IPS DF 6.9 (cell line): ENCODE results near the gene TBC1D1.

ENCODE experiments used
- DNase-seq: peaks from one replicate; pipeline ENCODE4 v3.0.0-alpha.2; 2013; ENCODE audit warnings: low read depth, low spot score
- H3K27ac ChIP-seq: one replicate; pipeline ENCODE4 v1.5.1; 2013; ENCODE audit warnings: low read length, control low read depth
- H3K27me3 ChIP-seq: 2 replicates; pipeline ENCODE4 v1.6.1; 2013; ENCODE audit warnings: mild to moderate bottlenecking, low read length; ENCODE audit not compliant: control insufficient read depth, insufficient read depth
- H3K36me3 ChIP-seq: 2 replicates; pipeline ENCODE4 v1.6.1; 2013; ENCODE audit warnings: low read length; ENCODE audit not compliant: control insufficient read depth, insufficient read depth
- H3K4me1 ChIP-seq: 2 replicates; pipeline ENCODE4 v1.6.1; 2013; ENCODE audit warnings: low read length; ENCODE audit not compliant: control insufficient read depth, insufficient read depth
- H3K4me3 ChIP-seq: 2 replicates; pipeline ENCODE4 v1.5.1; 2013; ENCODE audit warnings: mild to moderate bottlenecking, low read length
- H3K9me3 ChIP-seq: 2 replicates; pipeline ENCODE4 v1.6.1; 2013; ENCODE audit warnings: low read length, inconsistent platforms; ENCODE audit not compliant: control insufficient read depth, insufficient read depth
- WGBS: extraction: QIAGEN DNeasy Blood & Tissue Kit; methylation state at CpG from one replicate; pipeline ENCODE4 v1.1.7; 2013; ENCODE audit warnings: mixed read lengths, missing lambda C conversion rate; ENCODE audit not compliant: insufficient read length, insufficient coverage; 5-methylcytosine and 5-hydroxymethylcytosine counted together

TBC1D1 gene

GRCh38 chr4:37948542-37948941 is 57.7 kb downstream of the TBC1D1 start:
- no peak overlapping the region for H3K4me3 ChIP-seq
- H3K4me1 ChIP-seq, result no peaks in the 10 kb centered on the region
- H3K9me3 ChIP-seq, result no peaks in the 10 kb centered on the region
- no peaks in the 10 kb centered on the region for H3K36me3 ChIP-seq
- no peak overlapping the region for H3K27ac ChIP-seq
- no peak for DNase-seq
- no CpG with 5 or more reads among the region's 4 CpGs for WGBS
- H3K27me3 ChIP-seq, result no peaks in the 10 kb centered on the region

- Histone ChIP-seq H3K27me3 (no peaks in the 10 kb centered on the region), H3K27ac (no peak overlapping the region), H3K4me3 (no peak overlapping the region), H3K9me3 (no peaks in the 10 kb centered on the region), H3K36me3 (no peaks in the 10 kb centered on the region), H3K4me1 (no peaks in the 10 kb centered on the region)
- DNase-seq, result no peak
- no CpG with 5 or more reads among the region's 9 CpGs for WGBS
These were observed 58.9 kb downstream of the TBC1D1 start for GRCh38 chr4:37949636-37950426.

GRCh38 chr4:37951461-37952352 is 60.8 kb downstream of the TBC1D1 start:
- H3K4me3 ChIP-seq, result no peak overlapping the region
- no peaks in the 10 kb centered on the region for H3K4me1 ChIP-seq
- DNase-seq, result no peak
- no CpG with 5 or more reads among the region's 10 CpGs for WGBS
- H3K27me3 ChIP-seq, result no peaks in the 10 kb centered on the region
- no peaks in the 10 kb centered on the region for H3K9me3 ChIP-seq
- H3K36me3 ChIP-seq, result no peaks in the 10 kb centered on the region
- no peak overlapping the region for H3K27ac ChIP-seq

GRCh38 chr4:37953156-37953555 is 62.3 kb downstream of the TBC1D1 start:
- Histone ChIP-seq H3K36me3 (no peaks in the 10 kb centered on the region), H3K9me3 (no peaks in the 10 kb centered on the region), H3K4me1 (no peaks in the 10 kb centered on the region), H3K27ac (no peak overlapping the region), H3K4me3 (no peak overlapping the region), H3K27me3 (no peaks in the 10 kb centered on the region)
- no peak for DNase-seq
- no CpG with 5 or more reads among the region's 1 CpG for WGBS

GRCh38 chr4:37953620-37954293 is 62.9 kb downstream of the TBC1D1 start:
- Histone ChIP-seq H3K36me3 (no peaks in the 10 kb centered on the region), H3K4me1 (no peaks in the 10 kb centered on the region), H3K9me3 (no peaks in the 10 kb centered on the region), H3K4me3 (no peak overlapping the region), H3K27me3 (no peaks in the 10 kb centered on the region), H3K27ac (no peak overlapping the region)
- no peak for DNase-seq
- WGBS, result no CpG with 5 or more reads among the region's 7 CpGs

GRCh38 chr4:37956941-37957340 is 66.1 kb downstream of the TBC1D1 start:
- Histone ChIP-seq H3K36me3 (no peaks in the 10 kb centered on the region), H3K4me3 (no peak overlapping the region), H3K27ac (no peak overlapping the region), H3K4me1 (no peaks in the 10 kb centered on the region), H3K27me3 (no peaks in the 10 kb centered on the region), H3K9me3 (no peaks in the 10 kb centered on the region)
- no peak for DNase-seq
- WGBS, result no CpG with 5 or more reads among the region's 4 CpGs

GRCh38 chr4:37958932-37959331 is 68.0 kb downstream of the TBC1D1 start:
- no peaks in the 10 kb centered on the region for H3K9me3 ChIP-seq
- no peak overlapping the region for H3K27ac ChIP-seq
- no CpG with 5 or more reads among the region's 6 CpGs for WGBS
- no peaks in the 10 kb centered on the region for H3K4me1 ChIP-seq
- no peak overlapping the region for H3K4me3 ChIP-seq
- no peaks in the 10 kb centered on the region for H3K27me3 ChIP-seq
- no peaks in the 10 kb centered on the region for H3K36me3 ChIP-seq
- no peak for DNase-seq

GRCh38 chr4:37960098-37960497 is 69.2 kb downstream of the TBC1D1 start, which contains the start of gene PTTG2:
PTTG2 (plus strand) TSS chr4:37960398; CDS start chr4:37960435, 37 bp downstream.
- no peaks in the 10 kb centered on the region for H3K9me3 ChIP-seq

GRCh38 chr4:37960679-37961450 is 70.0 kb downstream of the TBC1D1 start:
- WGBS, result no CpG with 5 or more reads among the region's 5 CpGs
- DNase-seq, result no peak
- Histone ChIP-seq H3K36me3 (no peaks in the 10 kb centered on the region), H3K4me1 (no peaks in the 10 kb centered on the region), H3K27ac (no peak overlapping the region), H3K27me3 (no peaks in the 10 kb centered on the region), H3K4me3 (no peak overlapping the region), H3K9me3 (no peaks in the 10 kb centered on the region)

More at GRCh38 chr4:37960098-37960497, 69.2 kb downstream of the TBC1D1 start, which contains the start of gene PTTG2:
- Histone ChIP-seq H3K27me3 (no peaks in the 10 kb centered on the region), H3K27ac (no peak within 1 kb of the TSS), H3K4me3 (no peak within 1 kb of the TSS), H3K4me1 (no peaks in the 10 kb centered on the region), H3K36me3 (no peaks in the 10 kb centered on the region)
- no CpG with 5 or more reads among the region's 5 CpGs for WGBS
- no peak for DNase-seq
